SK-N-SH (cell line): ENCODE measurements around the gene SCN7A. TPM values are rescaled to one million over a fixed set of nuclear protein-coding genes. Genes with fewer than 3 reads are reported as not detected.

ENCODE experiments used
- CTCF ChIA-PET: fragments of 300-600, 350-600 bp; formaldehyde crosslinking; extraction: SDS; loops from one replicate; lab custom pipeline; 2021; lab: Yijun Ruan, JAX
- POLR2A ChIA-PET: fragments of 350-600 bp; sonication (Branson Sonifier 250); formaldehyde crosslinking; extraction: SDS; loops from one replicate; lab custom pipeline; 2020; ENCODE audit warnings: antibody characterized with exemption, inconsistent platforms; lab: Yijun Ruan, JAX
- DNase-seq: peaks from one replicate; pipeline ENCODE4 v3.0.0; 2012
- H2AFZ ChIP-seq: fragments of 200-600 bp; sonication (generic); 2 replicates; pipeline ENCODE4 v1.8.1; 2016; ENCODE audit warnings: antibody characterized with exemption, mild to moderate bottlenecking, low read depth
- H3F3A ChIP-seq: fragments of 200-600 bp; sonication (generic); replicated peaks from 2 replicates; pipeline ENCODE3; 2016; ENCODE audit warnings: antibody characterized with exemption, mild to moderate bottlenecking; ENCODE audit not compliant: insufficient read depth
- H3K27ac ChIP-seq, 2 experiments: fragments of 200-500 bp in 1 of 2; fragments of 200-600 bp in 1 of 2; sonication (Bioruptor generic) in 1 of 2; sonication (generic), shearing (Covaris generic) in 1 of 2; 2 replicates each; pipeline versions ENCODE4 v1.5.1 to v1.6.1; 2014 to 2016; ENCODE audit warnings: low read depth in 2 of 2, inconsistent platforms in 1 of 2, low read length in 1 of 2, mild to moderate bottlenecking in 1 of 2, mixed read lengths in 1 of 2
- H3K27me3 ChIP-seq: fragments of 200-600 bp; sonication (generic), shearing (Covaris generic); 2 replicates; pipeline ENCODE4 v1.6.1; 2016; ENCODE audit warnings: mixed run types; ENCODE audit not compliant: insufficient read depth
- H3K36me3 ChIP-seq, 2 experiments: fragments of 200-500 bp in 1 of 2; fragments of 200-600 bp in 1 of 2; sonication (Bioruptor generic) in 1 of 2; sonication (generic) in 1 of 2; replicated peaks in 1 of 2; 2 replicates each; pipeline versions ENCODE3 to v1.5.1; 2014 to 2016; ENCODE audit warnings: low read length in 1 of 2, mild to moderate bottlenecking in 1 of 2; ENCODE audit not compliant: insufficient read depth in 2 of 2, control insufficient read depth in 1 of 2
- H3K4me1 ChIP-seq, 2 experiments: fragments of 200-500 bp in 1 of 2; fragments of 200-600 bp in 1 of 2; sonication (Bioruptor generic) in 1 of 2; sonication (generic), shearing (Covaris generic) in 1 of 2; 2 replicates each; pipeline versions ENCODE4 v1.5.1 to v1.6.1; 2014 to 2016; ENCODE audit warnings: low read depth in 1 of 2, low read length in 1 of 2, mixed run types in 1 of 2; ENCODE audit not compliant: insufficient read depth in 2 of 2, control insufficient read depth in 1 of 2
- H3K4me2 ChIP-seq: fragments of 200-600 bp; sonication (generic), shearing (Covaris generic); 2 replicates; pipeline ENCODE4 v1.6.1; 2017; ENCODE audit warnings: mixed run types
- H3K4me3 ChIP-seq, 2 experiments: fragments of 200-500 bp in 1 of 2; fragments of 200-600 bp in 1 of 2; sonication (Bioruptor generic) in 1 of 2; sonication (generic), shearing (Covaris generic) in 1 of 2; 2 replicates each; pipeline versions ENCODE4 v1.5.1 to v1.8.1; 2014 to 2016; ENCODE audit warnings: low read depth in 2 of 2, inconsistent platforms in 1 of 2, low read length in 1 of 2, mild to moderate bottlenecking in 1 of 2, mixed read lengths in 1 of 2, moderate library complexity in 1 of 2
- H3K79me2 ChIP-seq: fragments of 200-600 bp; sonication (generic); 2 replicates; pipeline ENCODE4 v1.8.1; 2017; ENCODE audit warnings: mild to moderate bottlenecking; ENCODE audit not compliant: insufficient read depth
- H3K9ac ChIP-seq: fragments of 200-600 bp; sonication (generic); 2 replicates; pipeline ENCODE4 v1.6.1; 2017; ENCODE audit warnings: mixed run types
- H3K9me2 ChIP-seq: fragments of 200-600 bp; sonication (generic); 2 replicates; pipeline ENCODE4 v1.6.1; 2017; ENCODE audit warnings: mixed run types
- H3K9me3 ChIP-seq: fragments of 200-600 bp; sonication (generic); 2 replicates; pipeline ENCODE4 v1.6.1; 2017; ENCODE audit warnings: mixed run types, mild to moderate bottlenecking, moderate library complexity
- H4K20me1 ChIP-seq: fragments of 200-600 bp; sonication (generic); 2 replicates; pipeline ENCODE4 v1.6.1; 2017; ENCODE audit warnings: mild to moderate bottlenecking, mixed run types; ENCODE audit not compliant: insufficient read depth
- CHD2 ChIP-seq: fragments of 150-350 bp; IDR thresholded peaks from 2 replicates; pipeline ENCODE4 v1.6.1; 2018; ENCODE audit warnings: low read length; ENCODE audit not compliant: partially characterized antibody
- GABPA ChIP-seq: IDR thresholded peaks from 2 replicates; pipeline ENCODE4 v1.4.0; 2012; ENCODE audit warnings: low read depth, mild to moderate bottlenecking
- GATA2 ChIP-seq: sonication (generic); formaldehyde crosslinking; IDR thresholded peaks from 2 replicates; pipeline ENCODE4 v1.5.0; 2020; ENCODE audit warnings: mild to moderate bottlenecking, missing genetic modification reagents
- NRF1 ChIP-seq: IDR thresholded peaks from 2 replicates; pipeline ENCODE4 v1.6.1; 2012; ENCODE audit warnings: low read depth, mild to moderate bottlenecking, low read length
- RAD21 ChIP-seq: IDR thresholded peaks from 2 replicates; pipeline ENCODE4 v1.6.1; 2012; ENCODE audit warnings: mild to moderate bottlenecking, low read length
- REST ChIP-seq: IDR thresholded peaks from 2 replicates; pipeline ENCODE4 v1.6.1; 2012; ENCODE audit warnings: mild to moderate bottlenecking, low read depth, low read length, moderate library complexity
- RXRA ChIP-seq: IDR thresholded peaks from 2 replicates; pipeline ENCODE4 v1.4.0; 2012; ENCODE audit warnings: low read depth, mild to moderate bottlenecking, borderline replicate concordance
- TAF1 ChIP-seq: IDR thresholded peaks from 2 replicates; pipeline ENCODE4 v1.6.1; 2012; ENCODE audit warnings: low read depth, mild to moderate bottlenecking, low read length, moderate library complexity, borderline replicate concordance
- USF2 ChIP-seq: fragments of 150-350 bp; IDR thresholded peaks from 2 replicates; pipeline ENCODE4 v1.6.1; 2017; ENCODE audit warnings: antibody characterized with exemption, low read length, low read depth, borderline replicate concordance
- ZBTB33 ChIP-seq: IDR thresholded peaks from 2 replicates; pipeline ENCODE4 v1.4.0; 2012; ENCODE audit warnings: low read depth, borderline replicate concordance
- WGBS: methylation state at CpG from one replicate; pipeline ENCODE4 v1.1.6; 2017; ENCODE audit warnings: low lambda C conversion rate; 5-methylcytosine and 5-hydroxymethylcytosine counted together
- polyA plus RNA-seq, 3 experiments: library from polyadenylated mRNA; depleted of rRNA; stranded (reverse); fragments of >200 nt; gene quantifications; 2 replicates each; pipeline ENCODE4 v1.2.3, GENCODE V29; 2012

Gene SCN7A
- polyA plus RNA-seq, 1 of the 3 experiments (the other 2 are of a cell fraction): 0.02 TPM

- peaks cover 34% of the 10 kb centered on the region for H3K79me2 ChIP-seq
- no peaks in the 10 kb centered on the region for H3K9me2 ChIP-seq
- no peak overlapping the region for H3K4me3 ChIP-seq
- no peak overlapping the region for H3K4me2 ChIP-seq
- no peaks in the 10 kb centered on the region for H3K9me3 ChIP-seq
- H3K27ac ChIP-seq: no peak overlapping the region
- no peaks in the 10 kb centered on the region for H3K36me3 ChIP-seq
- TF ChIP-seq TAF1 (no peak), GABPA (no peak), CHD2 (no peak), GATA2 (CRISPR knock-in tag) (no peak), ZBTB33 (no peak), USF2 (no peak), RXRA (no peak), NRF1 (no peak), RAD21 (no peak), REST (no peak)
- DNase-seq: no peak
- no peak overlapping the region for H2AFZ ChIP-seq
- H3K9ac ChIP-seq: no peak overlapping the region
- no peaks in the 10 kb centered on the region for H3K27me3 ChIP-seq
- 86% methylated on average over 9 of the region's 9 CpGs for WGBS
- ChIA-PET CTCF (no interaction called here), POLR2A (no interaction called here)
- H4K20me1 ChIP-seq: no peaks in the 10 kb centered on the region
- peaks cover 3 to 11% of the 10 kb centered on the region in 2 experiments; a peak in 3 of 4 replicates for H3K4me1 ChIP-seq
- H3F3A ChIP-seq: peaks cover 7% of the 10 kb centered on the region
Observed at GRCh38 chr2:166364476-166365161, 129.4 kb downstream of the SCN7A start.
